Measurements from ENCODE around the gene EGFR. TPM values are rescaled to one million over a fixed set of nuclear protein-coding genes. Genes with fewer than 3 reads are reported as not detected.

Gene EGFR
- total RNA-seq, 2 donors from 2014 or later: 21.1 to 22.5 TPM

DNA sequence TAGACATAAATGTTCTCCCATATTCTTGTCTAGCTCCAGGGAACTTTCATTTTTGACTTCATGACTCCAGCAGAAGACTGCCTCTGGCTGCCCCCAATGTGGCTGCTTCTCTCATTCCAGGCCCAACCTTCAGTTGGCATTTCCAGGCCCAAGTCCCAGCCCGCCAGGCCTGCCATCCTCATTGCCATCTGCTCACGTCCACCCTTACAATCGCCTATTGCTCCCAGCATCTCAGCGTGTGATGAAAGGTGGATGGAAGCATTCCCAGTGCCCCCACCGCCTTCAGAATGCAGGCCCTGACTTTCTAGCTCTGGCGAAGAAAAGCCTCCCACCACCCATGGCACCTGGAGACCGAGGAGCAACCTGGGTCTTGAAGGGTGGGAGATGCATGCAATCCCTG is 214.2 kb downstream of the EGFR start:
- no peak for DNase-seq (ENCODE audit: low spot score)
- Histone ChIP-seq H3K27me3 (no peaks in the 10 kb centered on the region), H3K9me3 (no peaks in the 10 kb centered on the region), H3K4me3 (no peak overlapping the region), H3K36me3 (no peaks in the 10 kb centered on the region), H3K27ac (no peak overlapping the region), H3K4me1 (no peaks in the 10 kb centered on the region)
- TF ChIP-seq, protein P1, sequence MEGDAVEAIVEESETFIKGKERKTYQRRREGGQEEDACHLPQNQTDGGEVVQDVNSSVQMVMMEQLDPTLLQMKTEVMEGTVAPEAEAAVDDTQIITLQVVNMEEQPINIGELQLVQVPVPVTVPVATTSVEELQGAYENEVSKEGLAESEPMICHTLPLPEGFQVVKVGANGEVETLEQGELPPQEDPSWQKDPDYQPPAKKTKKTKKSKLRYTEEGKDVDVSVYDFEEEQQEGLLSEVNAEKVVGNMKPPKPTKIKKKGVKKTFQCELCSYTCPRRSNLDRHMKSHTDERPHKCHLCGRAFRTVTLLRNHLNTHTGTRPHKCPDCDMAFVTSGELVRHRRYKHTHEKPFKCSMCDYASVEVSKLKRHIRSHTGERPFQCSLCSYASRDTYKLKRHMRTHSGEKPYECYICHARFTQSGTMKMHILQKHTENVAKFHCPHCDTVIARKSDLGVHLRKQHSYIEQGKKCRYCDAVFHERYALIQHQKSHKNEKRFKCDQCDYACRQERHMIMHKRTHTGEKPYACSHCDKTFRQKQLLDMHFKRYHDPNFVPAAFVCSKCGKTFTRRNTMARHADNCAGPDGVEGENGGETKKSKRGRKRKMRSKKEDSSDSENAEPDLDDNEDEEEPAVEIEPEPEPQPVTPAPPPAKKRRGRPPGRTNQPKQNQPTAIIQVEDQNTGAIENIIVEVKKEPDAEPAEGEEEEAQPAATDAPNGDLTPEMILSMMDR (IDR thresholded peaks at IDR 0.05): no peak

DNA sequence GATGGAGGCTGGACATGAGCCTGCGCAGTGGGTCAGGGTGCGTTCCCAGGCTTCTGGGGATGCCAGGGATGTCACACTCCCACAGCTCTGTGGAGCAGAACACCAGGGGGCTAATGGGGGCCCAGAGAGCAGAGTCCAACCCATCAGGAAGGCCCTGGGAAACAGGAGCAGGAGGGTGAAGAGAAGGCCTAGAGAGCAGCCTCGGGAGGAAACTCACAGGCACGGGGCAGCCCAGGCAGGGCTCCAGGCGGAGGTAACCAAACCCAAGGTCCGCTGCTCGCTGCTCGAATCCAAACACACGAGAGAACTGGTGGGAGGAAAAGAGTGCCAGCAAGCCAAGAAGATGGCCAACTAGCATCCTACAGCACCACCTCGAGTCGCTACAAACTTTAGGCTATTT is 215.6 kb downstream of the EGFR start:
- Histone ChIP-seq H3K36me3 (no peaks in the 10 kb centered on the region), H3K9me3 (no peaks in the 10 kb centered on the region), H3K4me3 (no peak overlapping the region), H3K4me1 (no peaks in the 10 kb centered on the region), H3K27ac (no peak overlapping the region), H3K27me3 (no peaks in the 10 kb centered on the region)
- no peak for DNase-seq (ENCODE audit: low spot score)
- TF ChIP-seq, protein P1 (IDR thresholded peaks at IDR 0.05): no peak

DNA sequence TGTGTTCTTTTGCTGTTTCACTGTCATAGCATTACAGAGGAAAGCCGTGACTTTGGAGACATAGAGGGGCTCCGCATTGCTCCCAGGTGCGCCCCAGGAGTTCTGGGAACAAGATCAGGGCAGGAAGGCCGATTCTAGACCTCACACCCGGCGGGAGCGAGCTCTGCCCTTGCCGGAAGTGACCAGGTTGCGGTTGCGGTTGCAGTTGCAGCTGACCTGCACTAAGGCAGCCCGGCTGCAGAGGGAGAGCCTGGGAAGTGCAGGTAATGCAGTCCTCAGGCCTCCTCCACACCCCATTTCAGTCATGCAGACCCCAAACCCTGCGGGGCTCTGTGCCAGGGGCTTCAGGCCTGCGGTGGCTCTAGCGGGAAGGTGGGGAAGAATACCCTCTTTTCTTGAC is 216.3 kb downstream of the EGFR start:
- H3K4me3 ChIP-seq: no peak overlapping the region
- peak; percentile 43 for DNase-seq (ENCODE audit: low spot score)
- H3K4me1 ChIP-seq: no peaks in the 10 kb centered on the region
- H3K27ac ChIP-seq: no peak overlapping the region
- H3K36me3 ChIP-seq: no peaks in the 10 kb centered on the region
- no peaks in the 10 kb centered on the region for H3K27me3 ChIP-seq
- TF ChIP-seq, protein P1 (IDR thresholded peaks at IDR 0.05): no peak
- H3K9me3 ChIP-seq: no peaks in the 10 kb centered on the region

DNA sequence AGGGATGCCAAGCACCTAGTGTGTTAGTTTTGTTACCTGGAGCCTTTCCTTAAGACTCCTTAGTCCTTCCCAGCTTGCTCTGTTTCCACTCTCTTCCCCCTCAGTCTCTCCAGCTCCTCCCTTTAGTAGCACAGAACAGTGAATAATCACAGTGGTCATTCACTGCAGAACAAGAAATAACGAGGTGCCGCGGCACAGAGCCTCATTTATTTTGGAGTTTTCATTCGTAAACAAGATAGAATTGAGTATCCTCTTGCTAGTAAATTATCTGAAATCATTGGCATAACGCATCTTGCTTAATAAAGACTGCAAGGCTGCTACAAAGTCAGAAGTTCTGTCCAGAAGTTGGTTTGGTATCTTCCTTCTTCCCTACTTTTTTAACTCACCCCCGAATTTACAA is 217.0 kb downstream of the EGFR start:
- Histone ChIP-seq H3K27ac (no peak overlapping the region), H3K9me3 (no peaks in the 10 kb centered on the region), H3K27me3 (no peaks in the 10 kb centered on the region), H3K4me3 (no peak overlapping the region), H3K4me1 (no peaks in the 10 kb centered on the region), H3K36me3 (no peaks in the 10 kb centered on the region)
- DNase-seq (ENCODE audit: low spot score): no peak
- TF ChIP-seq, protein P1 (IDR thresholded peaks at IDR 0.05): no peak

DNA sequence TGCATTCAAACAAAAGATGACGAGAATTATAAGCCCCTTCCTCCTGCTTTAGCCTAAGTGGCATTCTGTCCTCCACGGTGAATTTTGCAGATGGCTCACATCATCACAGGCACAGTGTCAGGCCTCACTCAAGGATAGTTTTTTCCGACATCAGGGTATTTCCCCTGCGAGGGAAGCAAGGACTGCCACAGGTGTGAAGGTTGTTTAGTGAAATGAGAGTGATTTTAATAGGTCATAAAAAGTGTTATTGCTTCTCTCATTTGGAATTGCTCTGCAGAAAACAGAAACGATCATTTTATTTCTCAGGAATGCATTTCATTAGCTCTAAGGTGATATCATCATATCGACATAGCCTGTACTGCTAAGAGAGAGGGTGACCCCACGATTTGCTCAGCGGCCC is 217.7 kb downstream of the EGFR start:
- H3K27me3 ChIP-seq: no peaks in the 10 kb centered on the region
- no peak overlapping the region for H3K27ac ChIP-seq
- TF ChIP-seq, protein P1 (IDR thresholded peaks at IDR 0.05): no peak
- no peaks in the 10 kb centered on the region for H3K36me3 ChIP-seq
- no peak for DNase-seq (ENCODE audit: low spot score)
- no peaks in the 10 kb centered on the region for H3K9me3 ChIP-seq
- H3K4me1 ChIP-seq: no peaks in the 10 kb centered on the region
- no peak overlapping the region for H3K4me3 ChIP-seq

DNA sequence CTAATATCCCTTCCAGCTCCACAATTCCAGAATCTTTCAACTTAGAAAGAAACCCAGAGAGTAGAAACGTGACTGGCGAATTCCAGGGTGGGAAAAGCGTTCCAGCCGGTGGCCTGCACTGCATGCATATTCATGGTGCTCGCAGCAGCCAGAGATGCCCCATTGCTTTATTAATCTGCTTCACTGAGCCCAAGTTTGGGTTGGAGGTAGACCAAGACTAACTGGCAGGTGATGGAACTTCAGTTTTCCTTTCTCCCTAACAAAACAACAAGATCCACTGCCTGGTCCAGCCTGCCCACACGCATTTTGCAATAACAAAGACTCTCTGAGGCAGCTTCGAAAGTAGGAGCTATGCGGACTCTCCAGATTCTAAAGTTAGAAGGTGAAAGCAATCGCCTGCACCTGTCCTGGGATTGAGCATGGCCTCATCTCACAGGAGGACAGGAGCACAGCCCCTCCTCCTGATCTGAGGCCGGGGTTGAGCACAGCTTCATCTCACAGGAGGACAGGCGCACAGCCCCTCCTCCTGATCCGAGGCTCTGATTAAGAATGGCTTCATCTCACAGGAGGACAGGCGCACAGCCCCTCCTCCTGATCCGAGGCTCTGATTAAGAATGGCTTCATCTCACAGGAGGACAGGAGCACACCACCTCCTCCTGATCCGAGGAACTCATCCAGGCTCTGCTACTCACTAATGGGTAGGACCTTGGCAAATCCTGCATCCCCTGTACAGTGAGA is 218.5 kb downstream of the EGFR start:
- H3K4me1 ChIP-seq: no peaks in the 10 kb centered on the region
- peak; percentile 47 for DNase-seq (ENCODE audit: low spot score)
- no peaks in the 10 kb centered on the region for H3K27me3 ChIP-seq
- no peaks in the 10 kb centered on the region for H3K9me3 ChIP-seq
- H3K36me3 ChIP-seq: no peaks in the 10 kb centered on the region
- TF ChIP-seq, protein P1 (IDR thresholded peaks at IDR 0.05): no peak
- H3K27ac ChIP-seq: no peak overlapping the region
- no peak overlapping the region for H3K4me3 ChIP-seq
